ENCODE measurements around the gene CAMTA1.

GRCh38 chr1:6988796-6989195 is 203.5 kb downstream of the CAMTA1 start:
- no peak for TF ChIP-seq POLR2AphosphoS5 (IDR thresholded peaks at IDR 0.05)
- TF ChIP-seq EZH2 (IDR thresholded peaks at IDR 0.05; ENCODE audit: borderline replicate concordance, insufficient read depth, low read length, poor library complexity, severe bottlenecking) = no peak
- TF ChIP-seq, protein P1, sequence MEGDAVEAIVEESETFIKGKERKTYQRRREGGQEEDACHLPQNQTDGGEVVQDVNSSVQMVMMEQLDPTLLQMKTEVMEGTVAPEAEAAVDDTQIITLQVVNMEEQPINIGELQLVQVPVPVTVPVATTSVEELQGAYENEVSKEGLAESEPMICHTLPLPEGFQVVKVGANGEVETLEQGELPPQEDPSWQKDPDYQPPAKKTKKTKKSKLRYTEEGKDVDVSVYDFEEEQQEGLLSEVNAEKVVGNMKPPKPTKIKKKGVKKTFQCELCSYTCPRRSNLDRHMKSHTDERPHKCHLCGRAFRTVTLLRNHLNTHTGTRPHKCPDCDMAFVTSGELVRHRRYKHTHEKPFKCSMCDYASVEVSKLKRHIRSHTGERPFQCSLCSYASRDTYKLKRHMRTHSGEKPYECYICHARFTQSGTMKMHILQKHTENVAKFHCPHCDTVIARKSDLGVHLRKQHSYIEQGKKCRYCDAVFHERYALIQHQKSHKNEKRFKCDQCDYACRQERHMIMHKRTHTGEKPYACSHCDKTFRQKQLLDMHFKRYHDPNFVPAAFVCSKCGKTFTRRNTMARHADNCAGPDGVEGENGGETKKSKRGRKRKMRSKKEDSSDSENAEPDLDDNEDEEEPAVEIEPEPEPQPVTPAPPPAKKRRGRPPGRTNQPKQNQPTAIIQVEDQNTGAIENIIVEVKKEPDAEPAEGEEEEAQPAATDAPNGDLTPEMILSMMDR (IDR thresholded peaks at IDR 0.05; ENCODE audit: poor library complexity, severe bottlenecking) = no peak
- no peak for TF ChIP-seq MXI1 (conservative IDR thresholded peaks at IDR 0.05; ENCODE audit: poor library complexity, severe bottlenecking)

Data from neural cell (in vitro differentiated cells).